ENCODE results near the gene GULP1. TPM values are rescaled to one million over a fixed set of nuclear protein-coding genes. Genes with fewer than 3 reads are reported as not detected.

Gene GULP1
- total and polyA plus RNA-seq, 9 donors = 15.0 to 32.8 (median 21.8) TPM

GRCh38 chr2:188305271-188305670, 13.6 kb downstream of the GULP1 start:
- Histone ChIP-seq H3K27me3 (ENCODE audit: control insufficient read depth, insufficient read depth, low read length) (no peaks in the 10 kb centered on the region), H3K9me3 (replicated peaks; ENCODE audit: control insufficient read depth, low read depth, low read length) (no peaks in the 10 kb centered on the region), H3K27ac (ENCODE audit: low read length) (no peak overlapping the region), H3K36me3 (ENCODE audit: control insufficient read depth, insufficient read depth, low read length) (no peaks in the 10 kb centered on the region), H3K4me1 (ENCODE audit: control insufficient read depth, insufficient read depth, low read length) (no peaks in the 10 kb centered on the region), H3K4me3 (ENCODE audit: low read length) (no peak overlapping the region)
- WGBS (ENCODE audit: insufficient coverage) = no CpG with 5 or more reads among the region's 1 CpG
- no peak for DNase-seq

- H3K27ac ChIP-seq (ENCODE audit: low read length) = no peak overlapping the region
- H3K36me3 ChIP-seq (ENCODE audit: control insufficient read depth, insufficient read depth, low read length) = no peaks in the 10 kb centered on the region
- DNase-seq = no peak
- H3K27me3 ChIP-seq (ENCODE audit: control insufficient read depth, insufficient read depth, low read length) = no peaks in the 10 kb centered on the region
- no peaks in the 10 kb centered on the region for H3K4me1 ChIP-seq (ENCODE audit: control insufficient read depth, insufficient read depth, low read length)
- no peaks in the 10 kb centered on the region for H3K9me3 ChIP-seq (replicated peaks; ENCODE audit: control insufficient read depth, low read depth, low read length)
- H3K4me3 ChIP-seq (ENCODE audit: low read length) = no peak overlapping the region
- 0% methylated on average over 1 of the region's 1 CpG for WGBS (ENCODE audit: insufficient coverage)
These were observed 14.6 kb downstream of the GULP1 start for GRCh38 chr2:188306271-188306670.

- Histone ChIP-seq H3K27ac (ENCODE audit: low read length) (no peak overlapping the region), H3K36me3 (ENCODE audit: control insufficient read depth, insufficient read depth, low read length) (no peaks in the 10 kb centered on the region), H3K9me3 (replicated peaks; ENCODE audit: control insufficient read depth, low read depth, low read length) (no peaks in the 10 kb centered on the region), H3K27me3 (ENCODE audit: control insufficient read depth, insufficient read depth, low read length) (no peaks in the 10 kb centered on the region), H3K4me1 (ENCODE audit: control insufficient read depth, insufficient read depth, low read length) (no peaks in the 10 kb centered on the region), H3K4me3 (ENCODE audit: low read length) (no peak overlapping the region)
- DNase-seq = peak; percentile 15
- WGBS (ENCODE audit: insufficient coverage) = no CpG with 5 or more reads among the region's 2 CpGs
These were observed 16.2 kb downstream of the GULP1 start for GRCh38 chr2:188307850-188308283.

GRCh38 chr2:188308483-188308882, 16.8 kb downstream of the GULP1 start:
- peak; percentile 13 for DNase-seq
- H3K9me3 ChIP-seq (replicated peaks; ENCODE audit: control insufficient read depth, low read depth, low read length) = no peaks in the 10 kb centered on the region
- WGBS (ENCODE audit: insufficient coverage) = no CpG with 5 or more reads among the region's 2 CpGs
- H3K27ac ChIP-seq (ENCODE audit: low read length) = no peak overlapping the region
- no peaks in the 10 kb centered on the region for H3K27me3 ChIP-seq (ENCODE audit: control insufficient read depth, insufficient read depth, low read length)
- no peaks in the 10 kb centered on the region for H3K4me1 ChIP-seq (ENCODE audit: control insufficient read depth, insufficient read depth, low read length)
- no peak overlapping the region for H3K4me3 ChIP-seq (ENCODE audit: low read length)
- no peaks in the 10 kb centered on the region for H3K36me3 ChIP-seq (ENCODE audit: control insufficient read depth, insufficient read depth, low read length)

- Histone ChIP-seq H3K27me3 (ENCODE audit: control insufficient read depth, insufficient read depth, low read length) (no peaks in the 10 kb centered on the region), H3K4me1 (ENCODE audit: control insufficient read depth, insufficient read depth, low read length) (no peaks in the 10 kb centered on the region), H3K9me3 (replicated peaks; ENCODE audit: control insufficient read depth, low read depth, low read length) (no peaks in the 10 kb centered on the region), H3K27ac (ENCODE audit: low read length) (no peak overlapping the region), H3K4me3 (ENCODE audit: low read length) (no peak overlapping the region), H3K36me3 (ENCODE audit: control insufficient read depth, insufficient read depth, low read length) (no peaks in the 10 kb centered on the region)
- no peak for DNase-seq
- WGBS (ENCODE audit: insufficient coverage) = 88% methylated on average over 1 of the region's 4 CpGs
These were observed 17.7 kb downstream of the GULP1 start for GRCh38 chr2:188309364-188309763.

- Histone ChIP-seq H3K9me3 (replicated peaks; ENCODE audit: control insufficient read depth, low read depth, low read length) (no peaks in the 10 kb centered on the region), H3K27me3 (ENCODE audit: control insufficient read depth, insufficient read depth, low read length) (no peaks in the 10 kb centered on the region), H3K4me1 (ENCODE audit: control insufficient read depth, insufficient read depth, low read length) (no peaks in the 10 kb centered on the region), H3K27ac (ENCODE audit: low read length) (no peak overlapping the region), H3K36me3 (ENCODE audit: control insufficient read depth, insufficient read depth, low read length) (no peaks in the 10 kb centered on the region), H3K4me3 (ENCODE audit: low read length) (no peak overlapping the region)
- WGBS (ENCODE audit: insufficient coverage) = 100% methylated on average over 3 of the region's 6 CpGs
- no peak for DNase-seq
These were observed 22.8 kb downstream of the GULP1 start for GRCh38 chr2:188314314-188315054.

GRCh38 chr2:188315750-188316149, 24.1 kb downstream of the GULP1 start:
- no peak for DNase-seq
- no peaks in the 10 kb centered on the region for H3K9me3 ChIP-seq (replicated peaks; ENCODE audit: control insufficient read depth, low read depth, low read length)
- WGBS (ENCODE audit: insufficient coverage) = 80% methylated on average over 1 of the region's 4 CpGs
- no peak overlapping the region for H3K27ac ChIP-seq (ENCODE audit: low read length)
- H3K36me3 ChIP-seq (ENCODE audit: control insufficient read depth, insufficient read depth, low read length) = no peaks in the 10 kb centered on the region
- H3K4me3 ChIP-seq (ENCODE audit: low read length) = no peak overlapping the region
- no peaks in the 10 kb centered on the region for H3K4me1 ChIP-seq (ENCODE audit: control insufficient read depth, insufficient read depth, low read length)
- H3K27me3 ChIP-seq (ENCODE audit: control insufficient read depth, insufficient read depth, low read length) = no peaks in the 10 kb centered on the region

GRCh38 chr2:188316342-188316741, 24.7 kb downstream of the GULP1 start:
- H3K4me1 ChIP-seq (ENCODE audit: control insufficient read depth, insufficient read depth, low read length) = no peaks in the 10 kb centered on the region
- no peaks in the 10 kb centered on the region for H3K27me3 ChIP-seq (ENCODE audit: control insufficient read depth, insufficient read depth, low read length)
- no peak overlapping the region for H3K27ac ChIP-seq (ENCODE audit: low read length)
- no peaks in the 10 kb centered on the region for H3K9me3 ChIP-seq (replicated peaks; ENCODE audit: control insufficient read depth, low read depth, low read length)
- no peak for DNase-seq
- no CpG with 5 or more reads among the region's 1 CpG for WGBS (ENCODE audit: insufficient coverage)
- H3K4me3 ChIP-seq (ENCODE audit: low read length) = no peak overlapping the region
- H3K36me3 ChIP-seq (ENCODE audit: control insufficient read depth, insufficient read depth, low read length) = no peaks in the 10 kb centered on the region

- Histone ChIP-seq H3K4me1 (ENCODE audit: control insufficient read depth, insufficient read depth, low read length) (no peaks in the 10 kb centered on the region), H3K27me3 (ENCODE audit: control insufficient read depth, insufficient read depth, low read length) (no peaks in the 10 kb centered on the region), H3K9me3 (replicated peaks; ENCODE audit: control insufficient read depth, low read depth, low read length) (no peaks in the 10 kb centered on the region), H3K36me3 (ENCODE audit: control insufficient read depth, insufficient read depth, low read length) (no peaks in the 10 kb centered on the region), H3K27ac (ENCODE audit: low read length) (no peak overlapping the region), H3K4me3 (ENCODE audit: low read length) (no peak overlapping the region)
- no CpG with 5 or more reads among the region's 4 CpGs for WGBS (ENCODE audit: insufficient coverage)
- DNase-seq = no peak
These were observed 25.2 kb downstream of the GULP1 start for GRCh38 chr2:188316791-188317423.

GRCh38 chr2:188318161-188318749, 26.6 kb downstream of the GULP1 start:
- no CpG with 5 or more reads among the region's 4 CpGs for WGBS (ENCODE audit: insufficient coverage)
- H3K27me3 ChIP-seq (ENCODE audit: control insufficient read depth, insufficient read depth, low read length) = no peaks in the 10 kb centered on the region
- DNase-seq = no peak
- no peaks in the 10 kb centered on the region for H3K9me3 ChIP-seq (replicated peaks; ENCODE audit: control insufficient read depth, low read depth, low read length)
- no peak overlapping the region for H3K27ac ChIP-seq (ENCODE audit: low read length)
- no peaks in the 10 kb centered on the region for H3K36me3 ChIP-seq (ENCODE audit: control insufficient read depth, insufficient read depth, low read length)
- no peak overlapping the region for H3K4me3 ChIP-seq (ENCODE audit: low read length)
- no peaks in the 10 kb centered on the region for H3K4me1 ChIP-seq (ENCODE audit: control insufficient read depth, insufficient read depth, low read length)

Measured in muscle of leg (tissue), 11 donors.